ENCODE data around the gene STN1.

DNA sequence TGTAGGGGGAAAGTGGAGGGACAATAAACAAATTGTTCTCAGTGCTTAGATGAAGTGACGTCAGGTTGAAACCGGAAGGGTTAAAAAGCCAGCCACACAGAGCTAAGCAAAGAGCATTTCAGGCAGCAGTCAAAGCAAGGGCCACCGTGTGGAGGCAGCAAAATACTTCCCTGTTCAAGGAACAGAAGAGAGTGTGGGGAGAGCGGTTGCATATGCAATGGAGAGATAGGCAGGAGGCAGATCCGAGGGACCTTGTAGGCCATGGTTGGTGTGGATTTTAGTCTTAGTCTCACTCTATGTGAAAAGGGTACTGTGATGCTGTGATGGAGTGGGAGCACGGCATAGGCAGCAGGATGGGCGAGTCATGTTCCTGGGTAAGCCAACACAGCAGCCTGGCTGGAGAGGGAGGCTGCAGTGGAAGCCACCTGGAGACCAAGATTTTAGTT, 3.8 kb upstream of the STN1 start:
- TF ChIP-seq GATA2 (IDR thresholded peaks at IDR 0.05; ENCODE audit: low read depth, low read length) (no peak), GATA3 (IDR thresholded peaks at IDR 0.05; ENCODE audit: low read depth, low read length) (no peak)

Data from SH-SY5Y (cell line).